OCI-LY1 (cell line): ENCODE measurements around the gene GLYATL2.

Source experiments
- H2AFZ ChIP-seq: fragments of 200-600 bp; sonication (generic), shearing (Covaris generic); 2 replicates; pipeline ENCODE4 v1.6.0; 2014; ENCODE audit warnings: antibody characterized with exemption, mild to moderate bottlenecking, low read length
- H3F3A ChIP-seq: fragments of 200-600 bp; sonication (generic), shearing (Covaris generic); 2 replicates; pipeline ENCODE4 v1.6.0; 2014; ENCODE audit warnings: mild to moderate bottlenecking, antibody characterized with exemption, low read length, moderate library complexity; ENCODE audit not compliant: insufficient read depth
- H3K27ac ChIP-seq: fragments of 200-600 bp; sonication (generic); 2 replicates; pipeline ENCODE4 v1.5.1; 2014; ENCODE audit warnings: low read length, mixed run types, mild to moderate bottlenecking, low read depth; ENCODE audit not compliant: poor library complexity, severe bottlenecking
- H3K27me3 ChIP-seq: fragments of 200-600 bp; sonication (generic); 2 replicates; pipeline ENCODE4 v1.6.0; 2014; ENCODE audit warnings: antibody characterized with exemption, mild to moderate bottlenecking, low read length, moderate library complexity; ENCODE audit not compliant: insufficient read depth
- H3K36me3 ChIP-seq: fragments of 200-600 bp; sonication (generic); 2 replicates; pipeline ENCODE4 v1.6.1; 2014; ENCODE audit warnings: mild to moderate bottlenecking, antibody characterized with exemption, low read length, moderate library complexity, mixed read lengths; ENCODE audit not compliant: insufficient read depth
- H3K4me1 ChIP-seq: fragments of 200-600 bp; sonication (generic); 2 replicates; pipeline ENCODE4 v1.5.1; 2014; ENCODE audit warnings: mild to moderate bottlenecking, low read length, moderate library complexity; ENCODE audit not compliant: insufficient read depth, severe bottlenecking
- H3K4me2 ChIP-seq: fragments of 200-600 bp; sonication (generic), shearing (Covaris generic); 2 replicates; pipeline ENCODE4 v1.6.1; 2014; ENCODE audit warnings: low read length
- H3K4me3 ChIP-seq: fragments of 200-600 bp; sonication (generic); 2 replicates; pipeline ENCODE4 v1.5.1; 2014; ENCODE audit warnings: low read length, low read depth, mild to moderate bottlenecking, mixed read lengths; ENCODE audit not compliant: poor library complexity, severe bottlenecking
- H3K79me2 ChIP-seq: fragments of 200-600 bp; shearing (Covaris generic); 2 replicates; pipeline ENCODE4 v1.6.1; 2016; ENCODE audit warnings: mixed run types, low read length, mixed read lengths; ENCODE audit not compliant: insufficient read depth
- H3K9ac ChIP-seq: fragments of 200-600 bp; sonication (generic), shearing (Covaris generic); 2 replicates; pipeline ENCODE4 v1.6.1; 2014; ENCODE audit warnings: mild to moderate bottlenecking, low read length, mixed read lengths
- H3K9me2 ChIP-seq: fragments of 200-600 bp; sonication (generic), shearing (Covaris generic); 2 replicates; pipeline ENCODE4 v1.6.1; 2014; ENCODE audit warnings: low read depth, mild to moderate bottlenecking, low read length, mixed read lengths
- H3K9me3 ChIP-seq: fragments of 200-600 bp; shearing (Covaris generic); 2 replicates; pipeline ENCODE4 v1.6.1; 2014; ENCODE audit warnings: low read length, mixed read lengths
- H4K20me1 ChIP-seq: fragments of 200-600 bp; sonication (generic), shearing (Covaris generic); 2 replicates; pipeline ENCODE4 v1.6.0; 2016; ENCODE audit warnings: mild to moderate bottlenecking, low read length; ENCODE audit not compliant: insufficient read depth
- EZH2 ChIP-seq: fragments of 200-600 bp; sonication (generic), shearing (Covaris generic); IDR thresholded peaks from 2 replicates; pipeline ENCODE4 v1.8.0; 2017; ENCODE audit warnings: borderline replicate concordance, mixed run types, mild to moderate bottlenecking, antibody characterized with exemption, low read length, moderate library complexity, mixed read lengths
- TF ChIP-seq, protein P1 (sequence below): fragments of 200-600 bp; sonication (generic), shearing (Covaris generic); IDR thresholded peaks from 2 replicates; pipeline ENCODE4 v1.5.1; 2017; ENCODE audit warnings: mild to moderate bottlenecking, antibody characterized with exemption, low read length, moderate library complexity, mixed read lengths

Gene GLYATL2

DNA sequence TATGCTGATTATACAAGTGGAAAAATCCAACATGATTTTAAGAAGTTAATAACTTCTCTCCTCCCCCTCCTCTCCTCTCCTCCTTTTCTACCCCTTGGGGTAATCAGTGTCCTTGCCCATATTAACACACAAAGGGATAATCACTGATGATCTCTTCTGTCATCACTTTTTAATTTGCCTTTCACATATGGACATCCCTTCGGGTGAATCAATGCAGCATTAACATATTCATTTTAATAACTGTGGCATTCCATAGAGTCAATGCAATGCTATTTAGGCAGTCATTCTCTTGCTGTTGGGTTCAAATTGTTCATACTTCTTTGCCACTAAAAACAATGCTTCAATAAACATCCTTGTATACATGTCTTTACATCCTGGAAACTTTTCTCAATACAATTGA lies 42.9 kb upstream of the GLYATL2 start:
- no peaks in the 10 kb centered on the region for H3K9me3 ChIP-seq
- no peaks in the 10 kb centered on the region for H4K20me1 ChIP-seq
- no peaks in the 10 kb centered on the region for H3K79me2 ChIP-seq
- H3K9me2 ChIP-seq: no peaks in the 10 kb centered on the region
- no peaks in the 10 kb centered on the region for H3K4me1 ChIP-seq
- no peak overlapping the region for H3K4me2 ChIP-seq
- no peaks in the 10 kb centered on the region for H3F3A ChIP-seq
- H3K27ac ChIP-seq: no peak overlapping the region
- no peaks in the 10 kb centered on the region for H3K36me3 ChIP-seq
- H3K9ac ChIP-seq: no peak overlapping the region
- no peaks in the 10 kb centered on the region for H3K27me3 ChIP-seq
- no peak overlapping the region for H2AFZ ChIP-seq
- no peak for TF ChIP-seq EZH2
- TF ChIP-seq, protein P1, sequence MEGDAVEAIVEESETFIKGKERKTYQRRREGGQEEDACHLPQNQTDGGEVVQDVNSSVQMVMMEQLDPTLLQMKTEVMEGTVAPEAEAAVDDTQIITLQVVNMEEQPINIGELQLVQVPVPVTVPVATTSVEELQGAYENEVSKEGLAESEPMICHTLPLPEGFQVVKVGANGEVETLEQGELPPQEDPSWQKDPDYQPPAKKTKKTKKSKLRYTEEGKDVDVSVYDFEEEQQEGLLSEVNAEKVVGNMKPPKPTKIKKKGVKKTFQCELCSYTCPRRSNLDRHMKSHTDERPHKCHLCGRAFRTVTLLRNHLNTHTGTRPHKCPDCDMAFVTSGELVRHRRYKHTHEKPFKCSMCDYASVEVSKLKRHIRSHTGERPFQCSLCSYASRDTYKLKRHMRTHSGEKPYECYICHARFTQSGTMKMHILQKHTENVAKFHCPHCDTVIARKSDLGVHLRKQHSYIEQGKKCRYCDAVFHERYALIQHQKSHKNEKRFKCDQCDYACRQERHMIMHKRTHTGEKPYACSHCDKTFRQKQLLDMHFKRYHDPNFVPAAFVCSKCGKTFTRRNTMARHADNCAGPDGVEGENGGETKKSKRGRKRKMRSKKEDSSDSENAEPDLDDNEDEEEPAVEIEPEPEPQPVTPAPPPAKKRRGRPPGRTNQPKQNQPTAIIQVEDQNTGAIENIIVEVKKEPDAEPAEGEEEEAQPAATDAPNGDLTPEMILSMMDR: no peak
- no peak overlapping the region for H3K4me3 ChIP-seq

DNA sequence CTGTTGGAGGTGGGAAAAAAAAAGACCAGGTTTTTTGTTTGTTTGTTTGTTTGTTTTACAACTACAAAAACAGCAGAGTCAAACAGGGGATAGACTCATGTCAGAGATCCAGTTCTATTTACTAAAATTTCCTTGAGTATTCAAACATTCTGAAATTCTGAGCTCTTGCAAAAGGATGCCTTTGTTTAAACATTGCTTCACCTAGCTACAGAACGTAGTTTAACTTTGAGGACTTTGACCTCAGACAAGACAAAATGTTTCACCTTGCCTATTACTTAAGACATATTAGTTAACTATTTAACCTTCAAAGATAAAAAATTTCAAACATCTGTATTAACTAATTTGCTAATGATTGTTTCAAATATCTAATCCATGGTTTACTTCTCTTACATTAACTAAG lies 36.1 kb upstream of the GLYATL2 start:
- H2AFZ ChIP-seq: no peak overlapping the region
- H3K4me3 ChIP-seq: no peak overlapping the region
- no peaks in the 10 kb centered on the region for H3K36me3 ChIP-seq
- H4K20me1 ChIP-seq: no peaks in the 10 kb centered on the region
- no peak overlapping the region for H3K4me2 ChIP-seq
- no peak overlapping the region for H3K27ac ChIP-seq
- H3K4me1 ChIP-seq: no peaks in the 10 kb centered on the region
- H3K79me2 ChIP-seq: no peaks in the 10 kb centered on the region
- TF ChIP-seq, protein P1: no peak
- TF ChIP-seq EZH2: no peak
- H3K27me3 ChIP-seq: no peaks in the 10 kb centered on the region
- H3K9me3 ChIP-seq: no peaks in the 10 kb centered on the region
- no peak overlapping the region for H3K9ac ChIP-seq
- H3K9me2 ChIP-seq: no peaks in the 10 kb centered on the region
- no peaks in the 10 kb centered on the region for H3F3A ChIP-seq

- TF ChIP-seq, protein P1: no peak
- Histone ChIP-seq H3K36me3 (no peaks in the 10 kb centered on the region), H4K20me1 (no peaks in the 10 kb centered on the region), H3K79me2 (no peaks in the 10 kb centered on the region), H3K9me3 (no peaks in the 10 kb centered on the region), H3K9me2 (no peaks in the 10 kb centered on the region), H3K9ac (no peak overlapping the region), H3K4me1 (no peaks in the 10 kb centered on the region), H3K4me2 (no peak overlapping the region), H3K4me3 (no peak overlapping the region), H3K27ac (no peak overlapping the region), H3K27me3 (no peaks in the 10 kb centered on the region), H3F3A (no peaks in the 10 kb centered on the region), H2AFZ (no peak overlapping the region)
Observed at GRCh38 chr11:58880166-58880565, 35.7 kb upstream of the GLYATL2 start.
